Esophagus muscularis mucosa (tissue), 4 donors: ENCODE results near the gene MYCN. TPM values are rescaled to one million over a fixed set of nuclear protein-coding genes. Genes with fewer than 3 reads are reported as not detected.

ENCODE experiments used
- DNase-seq: peaks from one replicate; pipeline ENCODE4 v3.0.0-alpha.2; 2017; ENCODE audit errors: extremely low spot score
- H3K27ac ChIP-seq, 4 donors: fragments of 200-600 bp; sonication (generic); replicated peaks in 1 of 4; 1 replicate in 3 of 4; 2 replicates in 1 of 4; pipeline ENCODE4 v1.5.1; 2016 to 2019; ENCODE audit warnings: mild to moderate bottlenecking in 1 of 4
- H3K27me3 ChIP-seq, 4 donors: fragments of 200-600 bp; sonication (generic); one replicate each; pipeline versions ENCODE4 v1.5.1 to v1.6.0; 2016 to 2019
- H3K36me3 ChIP-seq, 4 donors: fragments of 200-600 bp; sonication (generic); one replicate each; pipeline ENCODE4 v1.5.1; 2016 to 2019
- H3K4me1 ChIP-seq, 4 donors: fragments of 200-600 bp; sonication (generic); one replicate each; pipeline ENCODE4 v1.5.1; 2016 to 2019
- H3K4me3 ChIP-seq, 4 donors: fragments of 200-600 bp; sonication (generic); 1 replicate in 2 of 4; 2 replicates in 2 of 4; pipeline ENCODE4 v1.5.1; 2016 to 2019; ENCODE audit warnings: mild to moderate bottlenecking in 4 of 4, moderate library complexity in 1 of 4
- H3K9me3 ChIP-seq, 4 donors: fragments of 200-600 bp; sonication (generic); 1 replicate in 3 of 4; 2 replicates in 1 of 4; pipeline ENCODE4 v1.5.1; 2016 to 2019
- CTCF ChIP-seq, 3 experiments: fragments of 200-600 bp in 2 of 3; fragments of 450-650 bp in 1 of 3; sonication (generic) in 2 of 3; IDR thresholded peaks; one replicate each; pipeline ENCODE4 v1.5.1; 2017 to 2019; ENCODE audit warnings: antibody characterized with exemption in 3 of 3, mild to moderate bottlenecking in 2 of 3, moderate library complexity in 1 of 3
- EP300 ChIP-seq: sonication (generic); formaldehyde crosslinking; IDR thresholded peaks from one replicate; pipeline ENCODE4 v1.6.1; 2017; ENCODE audit warnings: antibody characterized with exemption
- POLR2A ChIP-seq: fragments of 450-650 bp; IDR thresholded peaks from one replicate; pipeline ENCODE4 v1.6.1; 2017; ENCODE audit warnings: antibody characterized with exemption, moderate library complexity, mild to moderate bottlenecking, low read depth
- POLR2AphosphoS5 ChIP-seq, 2 donors: sonication (generic); formaldehyde crosslinking; IDR thresholded peaks; one replicate each; pipeline ENCODE4 v1.6.1; 2017; ENCODE audit warnings: antibody characterized with exemption in 2 of 2
- WGBS: methylation state at CpG from one replicate; pipeline ENCODE4 v1.1.5; 2018; 5-methylcytosine and 5-hydroxymethylcytosine counted together
- intact Hi-C: fragments of 100-400 bp; cut with DNase I; formaldehyde crosslinking; loops from one replicate; pipeline ENCODE4 v1.15.1; 2023
- total RNA-seq, 4 donors: library from RNA; depleted of rRNA; stranded (reverse); fragments of >200 nt; gene quantifications; one replicate each; pipeline versions ENCODE4 v1.1.0 to v1.2.1, GENCODE V29; 2016

The MYCN gene
- total RNA-seq, 4 donors from 2014 or later = 0.83 to 1.2 (median 1.1) TPM

- Histone ChIP-seq H3K27me3 (peaks cover 0 to 10% (median 0%) of the 10 kb centered on the region in 4 donors), H3K4me1 (no peaks in the 10 kb centered on the region), H3K4me3 (no peak overlapping the region), H3K9me3 (no peaks in the 10 kb centered on the region), H3K27ac (no peak overlapping the region), H3K36me3 (no peaks in the 10 kb centered on the region)
- DNase-seq = no peak
- WGBS = 87% methylated on average over 6 of the region's 6 CpGs
- no peak for TF ChIP-seq CTCF (IDR thresholded peaks at IDR 0.05)
- no peak for TF ChIP-seq EP300
- no peak for TF ChIP-seq POLR2A
- no peak for TF ChIP-seq POLR2AphosphoS5 (IDR thresholded peaks at IDR 0.05)
- intact Hi-C loops = no loop called here
Observed at GRCh38 chr2:15953891-15954680, 13.7 kb downstream of the MYCN start.

DNA sequence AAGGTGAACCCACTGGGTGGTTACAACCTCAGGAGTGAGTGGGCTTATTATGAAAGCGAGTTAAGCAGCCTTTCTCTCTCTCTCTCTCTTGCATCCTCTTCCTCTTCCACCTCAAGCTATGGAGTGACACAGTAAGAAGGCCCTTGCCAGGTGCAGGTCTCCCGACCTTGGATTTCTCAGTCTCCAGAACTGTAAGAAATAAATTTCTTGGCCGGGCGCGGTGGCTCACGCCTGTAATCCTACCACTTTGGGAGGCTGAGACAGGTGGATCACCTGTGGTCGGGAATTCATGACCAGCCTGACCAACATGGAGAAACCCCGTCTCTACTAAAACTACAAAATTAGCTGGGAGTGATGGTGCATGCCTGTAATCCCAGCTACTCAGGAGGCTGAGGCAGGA is 14.4 kb downstream of the MYCN start:
- H3K4me1 ChIP-seq = no peaks in the 10 kb centered on the region

DNA sequence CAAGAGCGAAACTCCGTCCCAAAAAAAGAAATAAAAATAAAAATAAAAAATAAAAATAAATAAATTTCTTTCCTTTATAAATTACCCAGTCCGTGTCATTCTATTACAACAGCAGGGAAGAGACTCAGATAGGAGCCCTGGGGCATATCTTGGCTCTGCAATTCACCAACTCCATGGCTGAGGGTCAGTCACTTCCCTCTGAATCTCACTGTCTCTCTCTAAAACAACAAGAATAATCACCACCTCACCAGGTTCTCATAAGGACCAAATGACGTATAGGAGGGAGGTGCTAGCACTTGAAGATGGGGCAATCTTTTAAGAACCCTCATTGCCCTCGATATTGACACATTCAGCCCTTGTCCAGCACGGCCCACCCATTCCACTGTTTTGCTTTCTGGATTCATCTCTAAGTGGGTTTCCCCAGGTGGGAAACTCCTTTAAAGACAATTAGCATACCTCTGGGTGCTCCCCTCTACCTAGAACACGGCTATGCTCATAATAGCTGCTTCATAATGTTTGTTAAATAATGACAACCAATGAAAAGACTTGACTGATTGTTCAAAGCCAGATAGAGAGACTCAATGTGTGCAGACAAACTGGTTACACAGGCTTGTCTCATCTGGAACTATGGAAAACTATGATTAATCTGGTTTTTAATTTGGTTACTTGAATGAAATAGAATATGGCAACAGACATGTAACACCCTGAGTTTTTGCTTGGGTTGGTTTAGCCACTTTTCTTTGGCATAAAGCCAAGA is 15.1 kb downstream of the MYCN start:
- no peak overlapping the region for H3K27ac ChIP-seq
- WGBS = 89% methylated on average over 7 of the region's 7 CpGs
- no peaks in the 10 kb centered on the region for H3K36me3 ChIP-seq
- H3K9me3 ChIP-seq = no peaks in the 10 kb centered on the region
- H3K4me1 ChIP-seq = no peaks in the 10 kb centered on the region
- no peak overlapping the region for H3K4me3 ChIP-seq
- no peak for TF ChIP-seq EP300
- DNase-seq = no peak
- intact Hi-C loops = no loop called here
- peaks cover 0 to 4% (median 0%) of the 10 kb centered on the region in 4 donors for H3K27me3 ChIP-seq

More for the DNA sequence above, 14.4 kb downstream of the MYCN start:
- TF ChIP-seq POLR2AphosphoS5 (IDR thresholded peaks at IDR 0.05) = no peak
- no peak for TF ChIP-seq EP300
- no peak for TF ChIP-seq CTCF (IDR thresholded peaks at IDR 0.05)
- no peak for TF ChIP-seq POLR2A
- intact Hi-C loops = no loop called here
- 90% methylated on average over 8 of the region's 8 CpGs for WGBS
- Histone ChIP-seq H3K4me3 (no peak overlapping the region), H3K27me3 (peaks cover 0 to 4% (median 0%) of the 10 kb centered on the region in 4 donors), H3K36me3 (no peaks in the 10 kb centered on the region), H3K9me3 (no peaks in the 10 kb centered on the region), H3K27ac (no peak overlapping the region)
- no peak for DNase-seq

DNA sequence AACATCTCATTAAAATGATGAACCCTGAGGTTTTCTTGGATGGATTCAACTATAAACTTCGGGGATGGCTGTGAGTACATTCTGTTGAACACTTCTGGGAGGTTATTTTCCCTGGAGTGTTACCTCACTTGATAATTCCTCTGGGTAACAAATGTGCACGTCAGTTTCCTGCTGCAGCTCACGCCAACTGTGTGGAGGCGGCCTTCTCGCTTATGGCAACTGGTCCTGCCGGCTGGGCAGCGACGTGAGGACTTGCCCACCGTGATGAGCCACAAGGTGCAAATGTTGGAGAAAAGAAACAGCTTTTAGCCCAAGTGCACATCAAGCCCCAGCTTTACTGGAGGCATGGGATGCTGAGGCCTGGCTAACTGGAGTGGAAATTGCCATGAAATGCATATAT is 15.9 kb downstream of the MYCN start:
- Histone ChIP-seq H3K4me3 (no peak overlapping the region), H3K27me3 (peaks cover 0 to 4% (median 0%) of the 10 kb centered on the region in 4 donors), H3K4me1 (no peaks in the 10 kb centered on the region), H3K27ac (no peak overlapping the region), H3K36me3 (no peaks in the 10 kb centered on the region), H3K9me3 (no peaks in the 10 kb centered on the region)
- 83% methylated on average over 9 of the region's 9 CpGs for WGBS
- intact Hi-C loops = no loop called here
- TF ChIP-seq CTCF (IDR thresholded peaks at IDR 0.05) (no peak), EP300 (no peak), POLR2AphosphoS5 (IDR thresholded peaks at IDR 0.05) (no peak), POLR2A (no peak)
- no peak for DNase-seq
